ENCODE results near the gene PGA3.

PGA3 gene

GRCh38 chr11:61254403-61255025, 51.2 kb downstream of the PGA3 start:
- no peak for DNase-seq

- DNase-seq, result no peak
These were observed 53.6 kb downstream of the PGA3 start for GRCh38 chr11:61256710-61257482.

GRCh38 chr11:61258546-61258945, 55.2 kb downstream of the PGA3 start:
- no peak for DNase-seq

- DNase-seq, result no peak
These were observed 56.0 kb downstream of the PGA3 start for GRCh38 chr11:61259363-61259762.

All from NCI-H1436 treated with DMSO at 0.1 percent for 48 hours (cell line).